Fibroblast of the aortic adventitia (primary cell): Measurements from ENCODE around the gene WRNIP1. TPM values are rescaled to one million over a fixed set of nuclear protein-coding genes. Genes with fewer than 3 reads are reported as not detected.
A peak's percentile ranks its signal among the peaks of the same experiment; 100 is the strongest.

Source experiments
- DNase-seq: peaks from one replicate; pipeline ENCODE4 v3.0.0-alpha.2; 2010; ENCODE audit warnings: low read depth
- H3K4me3 ChIP-seq: 2 replicates; pipeline ENCODE4 v1.5.1; 2011; ENCODE audit warnings: low read depth, mild to moderate bottlenecking, control low read depth, low read length, moderate library complexity
- CTCF ChIP-seq: IDR thresholded peaks from 2 replicates; pipeline ENCODE4 v1.5.1; 2011; ENCODE audit warnings: mild to moderate bottlenecking, low read length, control low read depth, inconsistent platforms; ENCODE audit not compliant: insufficient read depth
- total RNA-seq: library from RNA; depleted of rRNA; stranded (reverse); fragments of >200 nt; gene quantifications from 2 replicates; pipeline ENCODE4 v1.2.3, GENCODE V29; 2012; ENCODE audit warnings: low replicate concordance

Gene WRNIP1
- total RNA-seq, 1 donor, result 25.8 TPM

GRCh38 chr6:2733324-2733723 is 31.9 kb upstream of the WRNIP1 start:
- TF ChIP-seq CTCF, result no peak
- peak; percentile 62 for DNase-seq
- H3K4me3 ChIP-seq, result no peak overlapping the region

- no peak overlapping the region for H3K4me3 ChIP-seq
- no peak for DNase-seq
- no peak for TF ChIP-seq CTCF
These were observed 31.3 kb upstream of the WRNIP1 start for GRCh38 chr6:2733736-2734480.

- no peak overlapping the region for H3K4me3 ChIP-seq
- DNase-seq, result peak; percentile 28
- TF ChIP-seq CTCF, result no peak
These were observed 30.6 kb upstream of the WRNIP1 start for GRCh38 chr6:2734488-2735166.

- no peak for DNase-seq
- no peak overlapping the region for H3K4me3 ChIP-seq
- TF ChIP-seq CTCF, result no peak
These were observed 27.3 kb upstream of the WRNIP1 start for GRCh38 chr6:2737885-2738284.

- no peak overlapping the region for H3K4me3 ChIP-seq
- TF ChIP-seq CTCF, result peak; percentile 79
- DNase-seq, result peak; percentile 77
These were observed 26.7 kb upstream of the WRNIP1 start for GRCh38 chr6:2738373-2738979.

- TF ChIP-seq CTCF, result no peak
- no peak for DNase-seq
- no peak overlapping the region for H3K4me3 ChIP-seq
These were observed 25.9 kb upstream of the WRNIP1 start for GRCh38 chr6:2739335-2739734.
